WTC11 (cell line): Measurements from ENCODE around the gene ZNF18.

Experiments
- CTCF ChIP-seq: fragments of 200-600 bp; IDR thresholded peaks from 2 replicates; pipeline ENCODE4 v1.8.0; 2022; ENCODE audit warnings: antibody characterized with exemption
- JUN ChIP-seq: sonication (generic); formaldehyde crosslinking; IDR thresholded peaks from 2 replicates; pipeline ENCODE4 v1.8.0; 2023; ENCODE audit warnings: mild to moderate bottlenecking, missing genetic modification reagents
- TCF7 ChIP-seq: sonication (generic); formaldehyde crosslinking; IDR thresholded peaks from 2 replicates; pipeline ENCODE4 v1.8.0; 2022; ENCODE audit warnings: mild to moderate bottlenecking, low read depth, missing genetic modification reagents, moderate library complexity
- TF ChIP-seq, protein P1 (sequence below): sonication (generic); formaldehyde crosslinking; IDR thresholded peaks from 2 replicates; pipeline ENCODE4 v1.8.0; 2022; ENCODE audit warnings: missing genetic modification reagents

GRCh38 chr17:12041312-12041711, 44.0 kb upstream of the ZNF18 start:
- TF ChIP-seq CTCF (no peak), JUN (CRISPR knock-in tag) (no peak), TCF7 (no peak)
- TF ChIP-seq, protein P1, sequence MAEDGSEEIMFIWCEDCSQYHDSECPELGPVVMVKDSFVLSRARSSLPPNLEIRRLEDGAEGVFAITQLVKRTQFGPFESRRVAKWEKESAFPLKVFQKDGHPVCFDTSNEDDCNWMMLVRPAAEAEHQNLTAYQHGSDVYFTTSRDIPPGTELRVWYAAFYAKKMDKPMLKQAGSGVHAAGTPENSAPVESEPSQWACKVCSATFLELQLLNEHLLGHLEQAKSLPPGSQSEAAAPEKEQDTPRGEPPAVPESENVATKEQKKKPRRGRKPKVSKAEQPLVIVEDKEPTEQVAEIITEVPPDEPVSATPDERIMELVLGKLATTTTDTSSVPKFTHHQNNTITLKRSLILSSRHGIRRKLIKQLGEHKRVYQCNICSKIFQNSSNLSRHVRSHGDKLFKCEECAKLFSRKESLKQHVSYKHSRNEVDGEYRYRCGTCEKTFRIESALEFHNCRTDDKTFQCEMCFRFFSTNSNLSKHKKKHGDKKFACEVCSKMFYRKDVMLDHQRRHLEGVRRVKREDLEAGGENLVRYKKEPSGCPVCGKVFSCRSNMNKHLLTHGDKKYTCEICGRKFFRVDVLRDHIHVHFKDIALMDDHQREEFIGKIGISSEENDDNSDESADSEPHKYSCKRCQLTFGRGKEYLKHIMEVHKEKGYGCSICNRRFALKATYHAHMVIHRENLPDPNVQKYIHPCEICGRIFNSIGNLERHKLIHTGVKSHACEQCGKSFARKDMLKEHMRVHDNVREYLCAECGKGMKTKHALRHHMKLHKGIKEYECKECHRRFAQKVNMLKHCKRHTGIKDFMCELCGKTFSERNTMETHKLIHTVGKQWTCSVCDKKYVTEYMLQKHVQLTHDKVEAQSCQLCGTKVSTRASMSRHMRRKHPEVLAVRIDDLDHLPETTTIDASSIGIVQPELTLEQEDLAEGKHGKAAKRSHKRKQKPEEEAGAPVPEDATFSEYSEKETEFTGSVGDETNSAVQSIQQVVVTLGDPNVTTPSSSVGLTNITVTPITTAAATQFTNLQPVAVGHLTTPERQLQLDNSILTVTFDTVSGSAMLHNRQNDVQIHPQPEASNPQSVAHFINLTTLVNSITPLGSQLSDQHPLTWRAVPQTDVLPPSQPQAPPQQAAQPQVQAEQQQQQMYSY (CRISPR knock-in tag) = no peak
